Activated naive CD4-positive, alpha-beta T cell treated with anti-CD3 and anti-CD28 coated beads, Interleukin-2, amount 10 ng/mL, durations not matched to agents 7 days and 5 days (primary cell): Measurements from ENCODE around the gene IGFLR1.
"Not testable (repeated sequence)": the region's sequence is repeated elsewhere in the genome, so short reads cannot be mapped to it uniquely, and the experiment has no call there.

ENCODE experiments used
- CTCF ChIA-PET: fragments of 350-600 bp; sonication (Branson Sonifier 250); formaldehyde crosslinking; loops from one replicate; lab custom pipeline; 2021; ENCODE audit warnings: antibody characterized with exemption; lab: Charles Lee
- DNase-seq: peaks from one replicate; pipeline ENCODE4 v3.0.0-alpha.2; 2020
- H3K27ac Mint-ChIP-seq: one replicate; pipeline ENCODE4 v1.8.0; 2021; ENCODE audit warnings: mild to moderate bottlenecking, moderate library complexity, mixed read lengths
- H3K27me3 Mint-ChIP-seq: one replicate; pipeline ENCODE4 v1.8.0; 2021; ENCODE audit warnings: mild to moderate bottlenecking, mixed read lengths
- H3K36me3 Mint-ChIP-seq: one replicate; pipeline ENCODE4 v1.8.0; 2021; ENCODE audit warnings: mixed read lengths
- H3K4me1 Mint-ChIP-seq: one replicate; pipeline ENCODE4 v1.8.0; 2021; ENCODE audit warnings: mixed read lengths
- H3K4me3 Mint-ChIP-seq: one replicate; pipeline ENCODE4 v1.8.0; 2021; ENCODE audit warnings: mild to moderate bottlenecking, moderate library complexity, mixed read lengths
- H3K9me3 Mint-ChIP-seq: one replicate; pipeline ENCODE4 v1.8.0; 2021; ENCODE audit warnings: mixed read lengths

The IGFLR1 gene

GRCh38 chr19:35693422-35693821, 48.8 kb downstream of the IGFLR1 start:
- CTCF ChIA-PET = interaction anchor here (0.6 to 12.6 kb wide), 9 partner anchors 20 to 233 kb away, joined by 3 to 236 read pairs (median 4); no protein-coding TSS in a partner anchor
- DNase-seq = no peak
- Mint-ChIP-seq H3K36me3 (no peaks in the 10 kb centered on the region), H3K27me3 (peaks cover 9% of the 10 kb centered on the region), H3K9me3 (no peaks in the 10 kb centered on the region), H3K4me1 (peaks cover 20% of the 10 kb centered on the region), H3K4me3 (no peak overlapping the region), H3K27ac (no peak overlapping the region)

GRCh38 chr19:35692010-35692409, 50.2 kb downstream of the IGFLR1 start:
- Mint-ChIP-seq H3K4me3 (no peak overlapping the region), H3K27me3 (peaks cover 11% of the 10 kb centered on the region)
- CTCF ChIA-PET = interaction anchor here (0.8 to 12.6 kb wide), 10 partner anchors 19 to 234 kb away, joined by 3 to 236 read pairs (median 4); no protein-coding TSS in a partner anchor

GRCh38 chr19:35691106-35691505, 51.1 kb downstream of the IGFLR1 start:
- H3K36me3 Mint-ChIP-seq, CTCF ChIA-PET, H3K4me3 Mint-ChIP-seq, H3K4me1 Mint-ChIP-seq, H3K27ac Mint-ChIP-seq, H3K9me3 Mint-ChIP-seq, DNase-seq: not testable (repeated sequence)
- H3K27me3 Mint-ChIP-seq = peaks cover 14% of the 10 kb centered on the region

More at GRCh38 chr19:35692010-35692409, 50.2 kb downstream of the IGFLR1 start:
- H3K27ac Mint-ChIP-seq = no peak overlapping the region
- peaks cover 14% of the 10 kb centered on the region for H3K4me1 Mint-ChIP-seq
- no peak for DNase-seq
- no peaks in the 10 kb centered on the region for H3K36me3 Mint-ChIP-seq
- no peaks in the 10 kb centered on the region for H3K9me3 Mint-ChIP-seq

GRCh38 chr19:35689836-35690235, 52.4 kb downstream of the IGFLR1 start:
- H3K4me1 Mint-ChIP-seq = peaks cover 10% of the 10 kb centered on the region
- H3K9me3 Mint-ChIP-seq = no peaks in the 10 kb centered on the region
- no peaks in the 10 kb centered on the region for H3K36me3 Mint-ChIP-seq
- DNase-seq = no peak
- CTCF ChIA-PET = interaction anchor here (1.2 kb wide), 1 partner anchor 73 kb away, joined by 3 read pairs; no protein-coding TSS in a partner anchor
- H3K27ac Mint-ChIP-seq = no peak overlapping the region
- H3K4me3 Mint-ChIP-seq = no peak overlapping the region
- H3K27me3 Mint-ChIP-seq = peaks cover 19% of the 10 kb centered on the region
